ENCODE data around the gene ZDHHC19.

Gene ZDHHC19

DNA sequence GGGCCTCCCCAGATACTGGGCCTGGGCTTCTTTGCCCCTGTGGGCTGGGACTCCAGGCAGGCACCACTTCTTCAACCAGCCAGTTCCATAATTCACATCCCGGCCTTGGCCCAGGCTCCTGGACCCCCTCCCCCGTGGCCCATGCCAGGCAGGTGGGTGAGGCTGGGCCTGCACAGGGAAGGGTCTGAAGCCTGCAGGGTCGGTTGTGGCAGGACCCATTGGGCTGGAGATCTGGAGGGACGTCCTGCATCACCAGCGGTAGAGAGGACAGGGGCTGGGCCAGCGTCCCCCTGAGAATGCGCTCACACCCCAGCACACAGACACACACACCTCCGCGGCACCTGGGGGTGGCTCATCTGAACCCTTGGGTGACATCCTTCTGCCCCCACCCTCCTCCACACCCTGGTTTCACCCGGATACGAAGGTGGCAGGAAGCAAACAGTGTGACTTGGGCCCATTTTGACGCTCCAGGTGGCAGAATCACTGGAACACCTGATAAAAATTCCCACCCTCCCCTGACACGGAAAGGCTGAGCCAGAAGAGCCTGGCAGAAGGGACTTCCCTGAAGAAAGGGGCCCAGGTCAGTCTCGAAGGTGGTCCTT lies 15.4 kb downstream of the ZDHHC19 start:
- no peak for DNase-seq (ENCODE audit: extremely low read depth, low read depth)

DNA sequence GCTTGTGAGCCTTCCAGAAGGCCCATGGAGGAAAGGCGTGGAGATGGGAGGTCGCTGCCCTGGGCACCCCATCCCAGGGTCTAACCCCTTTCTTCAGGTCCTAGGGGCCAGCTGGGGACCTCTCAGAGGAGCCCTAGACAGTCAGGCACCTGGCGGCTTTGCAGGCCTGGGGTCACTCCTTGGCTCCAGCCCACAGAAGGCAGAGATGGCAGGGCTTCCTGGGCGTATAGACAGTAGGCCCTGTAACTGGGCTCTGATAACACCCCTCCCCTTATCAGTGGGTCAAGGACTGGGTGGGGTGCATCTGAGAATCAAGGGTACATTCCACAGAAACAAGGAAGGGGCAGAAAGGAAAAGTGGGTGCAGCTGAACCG lies 16.7 kb downstream of the ZDHHC19 start:
- no peak for TF ChIP-seq CTCF (IDR thresholded peaks at IDR 0.05; ENCODE audit: low read depth, low read length)
- no peak for DNase-seq (ENCODE audit: extremely low read depth, low read depth)

More for the DNA sequence above, 15.4 kb downstream of the ZDHHC19 start:
- TF ChIP-seq CTCF (IDR thresholded peaks at IDR 0.05; ENCODE audit: low read depth, low read length), result no peak

GRCh38 chr3:196193736-196194541 lies 17.3 kb downstream of the ZDHHC19 start:
- DNase-seq (ENCODE audit: extremely low read depth, low read depth), result no peak
- TF ChIP-seq CTCF (IDR thresholded peaks at IDR 0.05; ENCODE audit: low read depth, low read length), result no peak

DNA sequence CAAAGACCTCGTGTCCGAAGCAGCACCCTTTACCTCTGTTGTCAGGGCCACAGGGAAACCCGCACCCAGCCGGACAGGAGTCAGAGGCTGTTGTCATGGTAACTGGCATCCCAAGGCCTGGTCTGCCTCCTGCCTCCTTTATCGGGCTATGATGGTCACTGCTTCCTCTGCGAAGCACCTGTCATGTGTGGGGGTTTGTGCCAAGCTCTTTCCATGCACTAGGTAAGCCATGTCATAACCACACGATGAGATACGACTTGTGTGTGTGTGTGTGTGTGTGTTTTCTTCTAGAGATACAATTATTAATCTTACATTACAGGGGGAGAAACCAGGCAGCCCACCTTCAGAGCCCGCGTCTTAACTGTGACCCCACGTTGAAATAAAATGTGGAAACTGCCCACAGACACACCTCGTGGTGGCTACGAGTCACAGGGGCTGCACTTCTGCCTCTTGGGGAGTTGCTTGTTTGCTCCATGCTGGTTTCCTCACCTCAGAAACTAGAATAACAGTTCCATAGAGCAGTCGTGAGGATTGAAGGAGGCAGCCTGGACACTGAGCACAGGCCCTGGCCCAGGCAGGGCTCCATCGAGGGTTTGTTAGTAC lies 18.0 kb downstream of the ZDHHC19 start:
- DNase-seq (ENCODE audit: extremely low read depth, low read depth), result no peak
- TF ChIP-seq CTCF (IDR thresholded peaks at IDR 0.05; ENCODE audit: low read depth, low read length), result no peak

DNA sequence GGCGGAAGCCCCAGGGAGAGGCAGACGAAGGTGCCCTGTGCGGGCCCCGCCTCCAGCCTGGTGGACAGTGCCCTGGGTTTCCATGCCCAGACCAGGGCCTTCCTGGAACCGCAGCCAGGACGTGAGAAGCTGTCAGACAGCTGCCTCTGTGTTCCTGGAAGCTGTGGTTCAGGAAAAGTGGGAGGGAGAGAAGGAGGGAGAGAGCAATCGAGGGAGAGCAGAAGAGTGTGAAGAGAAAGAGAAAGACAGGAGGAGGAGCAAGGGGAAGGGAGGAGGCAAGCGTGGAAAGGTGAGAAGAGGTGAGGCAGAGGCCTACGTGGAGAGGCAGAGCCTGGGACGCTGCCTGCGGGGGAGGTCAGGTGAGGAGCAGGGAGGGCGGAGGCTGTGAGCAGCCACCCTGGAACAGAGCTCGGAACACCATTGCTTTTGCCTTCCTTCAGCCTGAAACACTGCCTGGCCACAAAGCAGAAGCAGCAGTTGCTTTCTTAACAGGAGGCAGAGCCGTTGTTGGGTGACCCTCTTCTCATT lies 18.6 kb downstream of the ZDHHC19 start:
- no peak for DNase-seq (ENCODE audit: extremely low read depth, low read depth)

GRCh38 chr3:196192036-196192523 lies 19.1 kb downstream of the ZDHHC19 start:
- TF ChIP-seq CTCF (IDR thresholded peaks at IDR 0.05; ENCODE audit: low read depth, low read length), result no peak
- no peak for DNase-seq (ENCODE audit: extremely low read depth, low read depth)

More for the DNA sequence above, 18.6 kb downstream of the ZDHHC19 start:
- TF ChIP-seq CTCF (IDR thresholded peaks at IDR 0.05; ENCODE audit: low read depth, low read length), result no peak

Measured in AG09319 (cell line).